GM12875 (cell line): Measurements from ENCODE around the gene ATXN10.
"Not testable (repeated sequence)": the region's sequence is repeated elsewhere in the genome, so short reads cannot be mapped to it uniquely, and the experiment has no call there.

Experiments used
- H3K4me3 ChIP-seq: one replicate; pipeline ENCODE4 v1.5.1; 2011; ENCODE audit warnings: low read depth, low read length, control low read depth
- TF ChIP-seq, protein P1 (sequence below): IDR thresholded peaks from 2 replicates; pipeline ENCODE4 v1.5.1; 2011; ENCODE audit warnings: low read depth, mild to moderate bottlenecking, control low read depth, inconsistent platforms, low read length, moderate library complexity, borderline replicate concordance; ENCODE audit not compliant: insufficient read depth

The ATXN10 gene

GRCh38 chr22:45682064-45682463 is 10.4 kb downstream of the ATXN10 start:
- TF ChIP-seq, protein P1, sequence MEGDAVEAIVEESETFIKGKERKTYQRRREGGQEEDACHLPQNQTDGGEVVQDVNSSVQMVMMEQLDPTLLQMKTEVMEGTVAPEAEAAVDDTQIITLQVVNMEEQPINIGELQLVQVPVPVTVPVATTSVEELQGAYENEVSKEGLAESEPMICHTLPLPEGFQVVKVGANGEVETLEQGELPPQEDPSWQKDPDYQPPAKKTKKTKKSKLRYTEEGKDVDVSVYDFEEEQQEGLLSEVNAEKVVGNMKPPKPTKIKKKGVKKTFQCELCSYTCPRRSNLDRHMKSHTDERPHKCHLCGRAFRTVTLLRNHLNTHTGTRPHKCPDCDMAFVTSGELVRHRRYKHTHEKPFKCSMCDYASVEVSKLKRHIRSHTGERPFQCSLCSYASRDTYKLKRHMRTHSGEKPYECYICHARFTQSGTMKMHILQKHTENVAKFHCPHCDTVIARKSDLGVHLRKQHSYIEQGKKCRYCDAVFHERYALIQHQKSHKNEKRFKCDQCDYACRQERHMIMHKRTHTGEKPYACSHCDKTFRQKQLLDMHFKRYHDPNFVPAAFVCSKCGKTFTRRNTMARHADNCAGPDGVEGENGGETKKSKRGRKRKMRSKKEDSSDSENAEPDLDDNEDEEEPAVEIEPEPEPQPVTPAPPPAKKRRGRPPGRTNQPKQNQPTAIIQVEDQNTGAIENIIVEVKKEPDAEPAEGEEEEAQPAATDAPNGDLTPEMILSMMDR: no peak
- H3K4me3 ChIP-seq: no peak overlapping the region

DNA sequence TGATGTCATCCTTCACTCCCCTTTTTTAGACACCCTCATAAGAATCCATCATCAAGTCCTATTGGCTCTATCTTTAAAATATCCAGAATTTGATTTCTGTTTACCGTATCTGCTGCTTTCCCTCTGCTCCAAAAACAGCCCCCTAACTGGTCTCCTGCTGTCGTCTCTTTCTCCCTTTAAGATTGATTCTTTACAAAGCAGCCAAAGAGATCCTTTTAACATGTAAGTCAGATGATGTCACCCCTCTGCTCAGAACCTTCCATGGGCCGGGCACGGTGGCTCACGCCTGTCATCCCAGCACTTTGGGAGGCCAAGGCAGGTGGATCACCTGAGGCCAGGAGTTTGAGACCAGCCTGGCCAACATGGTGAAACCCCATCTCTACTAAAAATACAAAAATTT is 11.1 kb downstream of the ATXN10 start:
- not testable (repeated sequence) for H3K4me3 ChIP-seq

GRCh38 chr22:45683248-45683647 is 11.6 kb downstream of the ATXN10 start:
- no peak overlapping the region for H3K4me3 ChIP-seq
- TF ChIP-seq, protein P1: no peak

- H3K4me3 ChIP-seq: no peak overlapping the region
- TF ChIP-seq, protein P1: no peak
These were observed 12.0 kb downstream of the ATXN10 start for GRCh38 chr22:45683680-45684079.

GRCh38 chr22:45684169-45684568 is 12.5 kb downstream of the ATXN10 start:
- TF ChIP-seq, protein P1: no peak
- no peak overlapping the region for H3K4me3 ChIP-seq

GRCh38 chr22:45684752-45685574 is 13.3 kb downstream of the ATXN10 start:
- TF ChIP-seq, protein P1: no peak

DNA sequence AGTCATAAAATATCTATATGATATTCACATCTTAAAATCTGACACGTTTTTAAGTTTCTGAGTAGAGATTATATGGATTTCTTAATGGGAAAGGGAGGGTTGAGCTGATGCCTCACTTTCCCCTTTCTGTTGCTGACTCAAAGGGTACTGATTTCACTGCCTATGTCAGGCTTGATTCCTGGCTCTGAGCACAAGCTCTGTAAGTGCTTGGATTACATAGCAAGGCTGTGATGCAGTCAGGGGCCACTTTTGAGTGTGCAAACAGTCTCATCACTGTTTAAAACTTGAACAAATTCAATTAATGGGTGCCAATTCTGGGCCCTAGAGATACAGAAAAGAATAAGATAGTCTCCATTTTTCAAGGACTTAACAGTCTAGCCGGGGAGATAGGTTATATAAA is 14.4 kb downstream of the ATXN10 start:
- no peak overlapping the region for H3K4me3 ChIP-seq
- TF ChIP-seq, protein P1: no peak

More at GRCh38 chr22:45684752-45685574, 13.3 kb downstream of the ATXN10 start:
- H3K4me3 ChIP-seq: no peak overlapping the region

- TF ChIP-seq, protein P1: no peak
- H3K4me3 ChIP-seq: no peak overlapping the region
These were observed 15.2 kb downstream of the ATXN10 start for GRCh38 chr22:45686836-45687235.
